SU-DHL-6 (cell line): ENCODE measurements around the gene DIMT1.

Experiments
- H2AFZ ChIP-seq: fragments of 200-600 bp; sonication (generic); 2 replicates; pipeline ENCODE4 v1.6.1; 2014; ENCODE audit warnings: low read depth, mild to moderate bottlenecking, moderate library complexity, mixed read lengths, antibody characterized with exemption, low read length; ENCODE audit not compliant: severe bottlenecking
- H3F3A ChIP-seq: fragments of 200-600 bp; shearing (Covaris generic); 2 replicates; pipeline ENCODE4 v1.6.0; 2016; ENCODE audit warnings: antibody characterized with exemption, mild to moderate bottlenecking; ENCODE audit not compliant: insufficient read depth
- H3K27ac ChIP-seq: fragments of 200-600 bp; sonication (generic); 2 replicates; pipeline ENCODE4 v1.5.1; 2016; ENCODE audit warnings: low read depth, mild to moderate bottlenecking, low read length, moderate library complexity, mixed read lengths
- H3K27me3 ChIP-seq: fragments of 200-600 bp; sonication (generic), shearing (Covaris generic); 2 replicates; pipeline ENCODE4 v1.6.0; 2014; ENCODE audit warnings: mild to moderate bottlenecking, low read length
- H3K36me3 ChIP-seq: fragments of 200-600 bp; sonication (generic); 2 replicates; pipeline ENCODE4 v1.6.1; 2014; ENCODE audit warnings: mild to moderate bottlenecking, low read length, mixed read lengths
- H3K4me2 ChIP-seq: fragments of 300-600, 200-600 bp; shearing (Covaris generic), sonication (generic); 2 replicates; pipeline ENCODE4 v1.6.0; 2014; ENCODE audit warnings: low read length, low read depth, mild to moderate bottlenecking; ENCODE audit not compliant: poor library complexity, severe bottlenecking
- H3K4me3 ChIP-seq: fragments of 200-600 bp; sonication (generic); 2 replicates; pipeline ENCODE4 v1.5.1; 2014; ENCODE audit warnings: antibody characterized with exemption, low read length, mild to moderate bottlenecking, mixed read lengths; ENCODE audit not compliant: insufficient read depth, poor library complexity, severe bottlenecking
- H3K79me2 ChIP-seq: fragments of 200-600 bp; sonication (generic); 2 replicates; pipeline ENCODE4 v1.6.1; 2014; ENCODE audit warnings: mild to moderate bottlenecking, low read length, moderate library complexity; ENCODE audit not compliant: insufficient read depth
- H3K9ac ChIP-seq: fragments of 200-600 bp; sonication (generic); 2 replicates; pipeline ENCODE4 v1.7.0; 2014; ENCODE audit warnings: mild to moderate bottlenecking, low read length
- H3K9me2 ChIP-seq: fragments of 200-600 bp; sonication (generic); replicated peaks from 2 replicates; pipeline ENCODE4 v1.6.1; 2014; ENCODE audit warnings: low read length; ENCODE audit not compliant: insufficient read depth
- H3K9me3 ChIP-seq: fragments of 200-600 bp; sonication (generic); 2 replicates; pipeline ENCODE4 v1.6.1; 2014; ENCODE audit warnings: low read length, mixed read lengths; ENCODE audit not compliant: insufficient read depth
- H4K20me1 ChIP-seq: fragments of 200-600 bp; sonication (generic); 2 replicates; pipeline ENCODE4 v1.6.1; 2014; ENCODE audit warnings: low read depth, mild to moderate bottlenecking, antibody characterized with exemption, low read length, moderate library complexity, mixed read lengths
- EZH2phosphoT487 ChIP-seq: fragments of 200-600 bp; sonication (generic), shearing (Covaris generic); conservative IDR thresholded peaks from 2 replicates; pipeline ENCODE4 v1.6.1; 2018; ENCODE audit warnings: mild to moderate bottlenecking, antibody characterized with exemption, low read length, moderate library complexity, mixed read lengths
- TF ChIP-seq, protein P1 (sequence below): fragments of 200-600 bp; sonication (generic); IDR thresholded peaks from one replicate; pipeline ENCODE4 v1.5.1; 2017; ENCODE audit warnings: antibody characterized with exemption, mild to moderate bottlenecking, low read length, moderate library complexity; ENCODE audit not compliant: insufficient read depth, poor library complexity, severe bottlenecking

DIMT1 gene

DNA sequence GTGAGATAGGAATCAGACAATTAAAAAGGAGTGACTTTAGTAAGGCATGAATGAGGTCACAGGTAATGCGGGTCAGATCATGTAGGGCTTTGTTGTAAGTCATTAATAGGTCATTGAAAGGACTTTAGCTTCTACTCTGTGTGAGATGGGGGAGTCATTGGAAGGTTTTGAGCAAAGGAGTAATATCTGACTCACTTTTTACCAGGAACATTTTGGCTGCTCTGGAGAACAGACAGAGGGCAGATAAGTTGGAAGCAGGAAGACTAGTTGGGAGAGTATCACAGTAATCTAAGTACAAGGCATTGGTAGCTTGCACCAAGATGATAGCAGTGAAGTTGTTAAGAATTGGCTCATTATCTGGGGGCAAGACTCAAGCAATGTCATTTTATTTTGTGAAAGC, 60.3 kb downstream of the DIMT1 start:
- Histone ChIP-seq H4K20me1 (peaks cover 19% of the 10 kb centered on the region), H3F3A (peaks cover 4% of the 10 kb centered on the region), H3K4me2 (no peak overlapping the region), H3K9me3 (no peaks in the 10 kb centered on the region), H3K36me3 (peaks cover 11% of the 10 kb centered on the region), H3K27me3 (no peaks in the 10 kb centered on the region), H3K79me2 (peaks cover 93% of the 10 kb centered on the region), H3K27ac (no peak overlapping the region), H3K9ac (no peak overlapping the region), H3K4me3 (no peak overlapping the region), H2AFZ (no peak overlapping the region), H3K9me2 (no peaks in the 10 kb centered on the region)
- TF ChIP-seq EZH2phosphoT487: no peak
- TF ChIP-seq, protein P1, sequence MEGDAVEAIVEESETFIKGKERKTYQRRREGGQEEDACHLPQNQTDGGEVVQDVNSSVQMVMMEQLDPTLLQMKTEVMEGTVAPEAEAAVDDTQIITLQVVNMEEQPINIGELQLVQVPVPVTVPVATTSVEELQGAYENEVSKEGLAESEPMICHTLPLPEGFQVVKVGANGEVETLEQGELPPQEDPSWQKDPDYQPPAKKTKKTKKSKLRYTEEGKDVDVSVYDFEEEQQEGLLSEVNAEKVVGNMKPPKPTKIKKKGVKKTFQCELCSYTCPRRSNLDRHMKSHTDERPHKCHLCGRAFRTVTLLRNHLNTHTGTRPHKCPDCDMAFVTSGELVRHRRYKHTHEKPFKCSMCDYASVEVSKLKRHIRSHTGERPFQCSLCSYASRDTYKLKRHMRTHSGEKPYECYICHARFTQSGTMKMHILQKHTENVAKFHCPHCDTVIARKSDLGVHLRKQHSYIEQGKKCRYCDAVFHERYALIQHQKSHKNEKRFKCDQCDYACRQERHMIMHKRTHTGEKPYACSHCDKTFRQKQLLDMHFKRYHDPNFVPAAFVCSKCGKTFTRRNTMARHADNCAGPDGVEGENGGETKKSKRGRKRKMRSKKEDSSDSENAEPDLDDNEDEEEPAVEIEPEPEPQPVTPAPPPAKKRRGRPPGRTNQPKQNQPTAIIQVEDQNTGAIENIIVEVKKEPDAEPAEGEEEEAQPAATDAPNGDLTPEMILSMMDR: no peak

DNA sequence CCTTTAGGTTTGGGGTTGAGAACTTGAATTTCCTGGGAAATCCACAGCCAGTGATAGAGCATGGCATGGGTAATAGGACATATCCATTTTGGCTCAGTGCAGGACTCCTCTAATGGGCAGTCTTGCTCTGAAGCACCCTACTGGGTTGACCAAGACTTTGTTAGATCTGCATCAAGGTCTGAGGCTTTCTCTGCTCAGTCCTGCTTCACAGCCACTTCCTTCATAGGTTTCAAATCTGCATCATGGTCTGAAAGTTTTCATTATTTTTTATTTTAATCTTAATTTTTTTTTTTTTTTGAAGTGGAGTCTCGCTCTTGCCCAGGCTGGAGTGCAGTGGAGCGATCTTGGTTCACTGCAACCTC, 61.2 kb downstream of the DIMT1 start:
- H3K4me3 ChIP-seq: no peak overlapping the region

DNA sequence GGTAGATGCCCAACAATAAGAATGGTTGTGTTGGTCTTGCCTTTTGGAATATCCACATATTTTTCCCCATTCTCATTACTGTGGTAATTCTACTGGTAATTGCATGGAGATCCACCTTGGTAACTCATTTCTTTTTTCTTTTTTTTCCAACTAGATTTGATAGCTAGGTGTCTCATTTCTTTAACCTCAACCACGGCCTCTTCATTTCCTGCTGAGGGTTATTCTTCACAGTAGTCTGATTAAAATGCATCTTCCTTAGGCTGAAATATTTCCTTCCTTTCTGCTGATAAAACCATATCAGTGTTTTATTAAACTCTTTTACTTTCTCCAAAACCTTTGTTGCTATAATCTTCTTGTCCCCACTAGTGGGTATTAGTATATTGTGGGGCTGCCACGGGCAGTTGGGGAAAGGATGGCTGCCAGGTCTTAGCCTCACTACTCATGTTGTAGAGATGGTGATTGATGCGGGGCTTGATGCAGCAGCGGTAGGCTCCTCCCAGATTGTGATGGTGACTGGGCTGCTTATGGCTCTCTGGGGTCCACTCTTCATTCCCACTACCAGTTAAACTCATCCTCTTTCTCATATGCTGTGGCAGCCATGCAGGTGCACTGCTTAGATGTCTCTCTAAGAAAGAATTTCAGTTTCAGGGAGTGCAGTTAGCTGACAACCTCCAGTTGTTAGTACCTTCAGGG, 61.8 kb downstream of the DIMT1 start:
- Histone ChIP-seq H3K4me2 (no peak overlapping the region), H3K9me3 (no peaks in the 10 kb centered on the region), H3K36me3 (no peaks in the 10 kb centered on the region), H3K27ac (no peak overlapping the region), H3K27me3 (no peaks in the 10 kb centered on the region), H3K9me2 (no peaks in the 10 kb centered on the region), H2AFZ (no peak overlapping the region), H3K9ac (no peak overlapping the region), H3K79me2 (peaks cover 96% of the 10 kb centered on the region), H3K4me3 (no peak overlapping the region), H3F3A (no peaks in the 10 kb centered on the region; the same call in 1 of the 2 replicates), H4K20me1 (peaks cover 18% of the 10 kb centered on the region)
- no peak for TF ChIP-seq EZH2phosphoT487
- TF ChIP-seq, protein P1: no peak

More for the DNA sequence above, 61.2 kb downstream of the DIMT1 start:
- H3K27me3 ChIP-seq: no peaks in the 10 kb centered on the region
- no peak overlapping the region for H3K9ac ChIP-seq
- no peak overlapping the region for H2AFZ ChIP-seq
- TF ChIP-seq EZH2phosphoT487: no peak
- TF ChIP-seq, protein P1: no peak
- peaks cover 96% of the 10 kb centered on the region for H3K79me2 ChIP-seq
- no peak overlapping the region for H3K4me2 ChIP-seq
- no peaks in the 10 kb centered on the region; the same call in 1 of the 2 replicates for H3F3A ChIP-seq
- H3K9me2 ChIP-seq: no peaks in the 10 kb centered on the region
- no peak overlapping the region for H3K27ac ChIP-seq
- H3K36me3 ChIP-seq: peaks cover 3% of the 10 kb centered on the region; the same call in 1 of the 2 replicates
- H3K9me3 ChIP-seq: no peaks in the 10 kb centered on the region
- H4K20me1 ChIP-seq: peaks cover 19% of the 10 kb centered on the region
